Right atrium auricular region (tissue), 2 donors: ENCODE results near the gene ZC3H12A. TPM values are rescaled to one million over a fixed set of nuclear protein-coding genes. Genes with fewer than 3 reads are reported as not detected.

Experiments used
- DNase-seq: peaks from one replicate; pipeline ENCODE4 v3.0.0-alpha.2; 2019; ENCODE audit warnings: low spot score
- H3K27ac ChIP-seq, 2 donors: fragments of 200-600 bp; sonication (generic); 1 replicate in 1 of 2; 2 replicates in 1 of 2; pipeline ENCODE4 v1.5.1; 2016 to 2019
- H3K27me3 ChIP-seq, 2 donors: fragments of 200-600 bp; sonication (generic); one replicate each; pipeline versions ENCODE4 v1.5.1 to v1.6.0; 2017 to 2019
- H3K36me3 ChIP-seq: fragments of 200-600 bp; sonication (generic); one replicate; pipeline ENCODE4 v1.5.1; 2016
- H3K4me1 ChIP-seq, 2 donors: fragments of 200-600 bp; sonication (generic); one replicate each; pipeline versions ENCODE4 v1.5.1 to v1.6.0; 2017 to 2019
- H3K4me3 ChIP-seq, 2 donors: fragments of 200-600 bp; sonication (generic); 1 replicate in 1 of 2; 2 replicates in 1 of 2; pipeline ENCODE4 v1.5.1; 2017 to 2019; ENCODE audit warnings: mild to moderate bottlenecking in 1 of 2, moderate library complexity in 1 of 2
- H3K9me3 ChIP-seq, 2 donors: fragments of 200-600 bp; sonication (generic); one replicate each; pipeline ENCODE4 v1.5.1; 2019
- total RNA-seq, 2 donors: library from RNA; depleted of rRNA; stranded (reverse); fragments of >200 nt; gene quantifications; one replicate each; pipeline ENCODE4 v1.1.0, GENCODE V29; 2016
- TF ChIP-seq, protein P1 (sequence below), 2 donors: fragments of 200-600 bp; sonication (generic); IDR thresholded peaks; one replicate each; pipeline ENCODE4 v1.5.1; 2019; ENCODE audit warnings: antibody characterized with exemption in 2 of 2

Gene ZC3H12A
- total RNA-seq, 2 donors from 2014 or later: 9.4 to 13.5 TPM

DNA sequence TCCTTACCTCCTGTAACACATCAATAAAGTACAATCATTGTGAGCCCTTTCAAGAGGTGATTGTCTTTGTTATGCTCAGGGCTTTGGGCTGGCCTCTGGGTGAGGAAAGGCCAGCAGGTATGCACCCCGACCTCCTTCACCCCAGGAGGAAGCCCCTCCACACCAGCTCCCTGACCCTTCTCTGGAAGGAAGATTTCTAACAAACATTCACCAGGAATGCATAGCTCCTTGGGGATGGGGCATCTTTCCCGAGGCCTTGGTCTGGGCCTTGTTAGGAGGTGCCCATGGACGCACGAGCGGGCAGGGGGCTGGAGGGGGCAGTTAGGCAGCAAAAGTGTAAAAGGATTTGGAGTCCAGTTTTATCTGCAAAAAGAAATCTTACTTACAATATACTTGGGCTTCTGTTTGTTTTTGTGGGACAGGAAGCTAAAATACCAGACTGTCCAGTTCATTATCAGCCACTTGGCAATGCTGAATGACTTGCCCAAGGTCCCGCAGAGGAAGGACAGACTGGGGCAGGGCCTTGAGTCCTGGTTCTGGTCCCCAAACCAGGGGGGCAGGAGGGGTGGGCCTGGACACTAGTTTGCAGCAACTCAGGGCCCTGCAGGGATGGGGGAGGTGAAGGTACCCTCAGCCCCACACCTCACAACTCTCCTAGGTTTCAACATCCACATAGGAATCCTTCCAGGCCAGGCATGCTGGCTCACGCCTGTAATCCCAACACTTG is 10.1 kb downstream of the ZC3H12A start:
- Histone ChIP-seq H3K27ac (peak overlapping the region; percentile 73 to 83), H3K4me3 (no peak overlapping the region), H3K9me3 (no peaks in the 10 kb centered on the region), H3K27me3 (no peaks in the 10 kb centered on the region), H3K4me1 (peaks cover 0 to 48% of the 10 kb centered on the region in 2 donors), H3K36me3 (peaks cover 48% of the 10 kb centered on the region)
- TF ChIP-seq, protein P1, sequence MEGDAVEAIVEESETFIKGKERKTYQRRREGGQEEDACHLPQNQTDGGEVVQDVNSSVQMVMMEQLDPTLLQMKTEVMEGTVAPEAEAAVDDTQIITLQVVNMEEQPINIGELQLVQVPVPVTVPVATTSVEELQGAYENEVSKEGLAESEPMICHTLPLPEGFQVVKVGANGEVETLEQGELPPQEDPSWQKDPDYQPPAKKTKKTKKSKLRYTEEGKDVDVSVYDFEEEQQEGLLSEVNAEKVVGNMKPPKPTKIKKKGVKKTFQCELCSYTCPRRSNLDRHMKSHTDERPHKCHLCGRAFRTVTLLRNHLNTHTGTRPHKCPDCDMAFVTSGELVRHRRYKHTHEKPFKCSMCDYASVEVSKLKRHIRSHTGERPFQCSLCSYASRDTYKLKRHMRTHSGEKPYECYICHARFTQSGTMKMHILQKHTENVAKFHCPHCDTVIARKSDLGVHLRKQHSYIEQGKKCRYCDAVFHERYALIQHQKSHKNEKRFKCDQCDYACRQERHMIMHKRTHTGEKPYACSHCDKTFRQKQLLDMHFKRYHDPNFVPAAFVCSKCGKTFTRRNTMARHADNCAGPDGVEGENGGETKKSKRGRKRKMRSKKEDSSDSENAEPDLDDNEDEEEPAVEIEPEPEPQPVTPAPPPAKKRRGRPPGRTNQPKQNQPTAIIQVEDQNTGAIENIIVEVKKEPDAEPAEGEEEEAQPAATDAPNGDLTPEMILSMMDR (IDR thresholded peaks at IDR 0.05): no peak
- DNase-seq: no peak

DNA sequence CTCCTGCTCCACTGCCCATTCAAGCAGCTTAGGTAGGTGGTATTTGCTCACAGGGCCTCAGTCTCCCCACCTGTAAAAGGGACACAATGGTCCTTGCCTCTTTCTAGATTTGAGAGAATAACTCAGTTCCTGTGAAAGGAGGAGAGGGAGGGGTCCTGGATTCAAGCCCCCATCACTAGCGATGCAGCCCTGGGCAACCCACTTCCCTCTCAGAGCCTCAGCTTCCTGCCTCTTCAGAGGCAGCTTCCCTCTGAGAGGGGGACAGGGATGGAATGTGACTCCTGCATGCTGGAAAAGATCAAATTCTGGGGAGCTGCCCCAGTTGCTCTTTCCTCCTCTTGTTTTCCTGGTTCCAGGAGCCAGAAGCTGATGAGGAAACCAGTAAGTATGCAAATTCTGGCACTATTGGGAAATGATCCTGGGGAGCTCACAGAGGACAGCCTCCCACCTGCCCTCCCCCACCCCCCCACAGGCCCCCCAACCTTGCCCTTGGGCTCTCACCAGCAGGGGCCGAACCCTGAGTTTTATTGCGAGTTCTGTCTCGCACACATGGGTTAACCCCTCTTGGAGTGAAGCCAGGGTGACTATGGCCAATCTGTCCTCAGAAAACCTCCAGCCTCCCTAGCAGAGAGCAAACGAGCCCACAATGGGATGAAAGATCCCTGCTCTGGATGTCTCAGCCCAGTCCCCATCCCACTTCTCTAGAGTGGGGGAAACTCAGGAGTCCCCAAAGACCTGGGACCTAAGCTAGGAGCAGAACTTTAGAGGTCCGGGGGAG is 11.7 kb downstream of the ZC3H12A start:
- Histone ChIP-seq H3K36me3 (peaks cover 41% of the 10 kb centered on the region), H3K4me3 (no peak overlapping the region), H3K4me1 (peaks cover 0 to 37% of the 10 kb centered on the region in 2 donors), H3K27me3 (no peaks in the 10 kb centered on the region), H3K27ac (peak overlapping the region; percentile 73 to 83), H3K9me3 (no peaks in the 10 kb centered on the region)
- DNase-seq: peak; percentile 52
- TF ChIP-seq, protein P1 (IDR thresholded peaks at IDR 0.05): no peak

DNA sequence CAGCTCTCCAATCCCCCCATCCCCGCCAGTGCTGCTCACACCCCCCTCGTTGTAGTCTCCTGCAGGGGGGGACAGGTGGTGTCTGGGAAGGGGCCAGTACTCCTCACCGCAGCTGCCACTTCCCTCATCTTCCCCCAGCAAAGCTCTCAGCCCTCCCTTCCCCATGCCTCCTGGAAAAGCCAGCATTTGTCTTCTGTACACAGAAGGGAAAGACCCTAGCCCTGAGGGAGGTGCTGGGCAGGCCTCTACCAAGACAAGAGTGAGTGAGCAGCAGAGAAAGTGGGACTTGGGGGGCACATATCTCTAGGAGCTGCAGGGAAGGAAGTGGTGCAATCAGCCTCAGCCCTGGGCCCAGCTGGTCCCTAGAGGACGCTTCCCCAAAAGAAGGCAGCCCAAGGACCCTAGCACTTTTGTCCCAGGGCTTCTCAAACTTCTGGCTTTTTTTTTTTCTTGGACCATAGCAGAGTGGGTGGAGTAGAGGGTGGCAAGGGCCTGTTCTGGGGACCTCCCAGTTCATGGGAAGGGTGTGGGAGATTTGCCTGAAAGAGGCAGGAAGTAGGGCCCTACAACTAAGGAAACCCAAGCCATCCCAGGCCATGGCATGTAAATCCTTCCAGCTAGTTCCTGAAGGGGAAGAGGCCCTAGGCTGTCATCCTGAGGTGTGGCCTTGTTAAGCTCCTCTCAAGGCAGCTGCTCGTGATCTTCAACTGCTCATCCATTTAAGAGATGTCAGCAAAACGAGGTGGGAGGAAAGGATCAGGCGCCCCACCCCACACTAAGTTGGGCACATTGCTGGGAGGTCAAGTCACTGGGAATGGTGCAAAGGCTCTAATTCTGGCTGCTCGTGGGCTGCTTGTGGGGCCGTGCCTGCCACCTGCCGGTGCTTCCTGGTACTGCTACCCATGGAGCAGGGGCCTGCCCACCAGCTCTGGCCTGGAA is 12.6 kb downstream of the ZC3H12A start:
- TF ChIP-seq, protein P1 (IDR thresholded peaks at IDR 0.05): peak; percentile 98 to 99
- Histone ChIP-seq H3K9me3 (no peaks in the 10 kb centered on the region), H3K36me3 (peaks cover 36% of the 10 kb centered on the region), H3K4me3 (no peak overlapping the region), H3K27me3 (no peaks in the 10 kb centered on the region), H3K27ac (peak overlapping the region; percentile 73 to 83), H3K4me1 (peaks cover 0 to 37% of the 10 kb centered on the region in 2 donors)
- DNase-seq: peak; percentile 90

DNA sequence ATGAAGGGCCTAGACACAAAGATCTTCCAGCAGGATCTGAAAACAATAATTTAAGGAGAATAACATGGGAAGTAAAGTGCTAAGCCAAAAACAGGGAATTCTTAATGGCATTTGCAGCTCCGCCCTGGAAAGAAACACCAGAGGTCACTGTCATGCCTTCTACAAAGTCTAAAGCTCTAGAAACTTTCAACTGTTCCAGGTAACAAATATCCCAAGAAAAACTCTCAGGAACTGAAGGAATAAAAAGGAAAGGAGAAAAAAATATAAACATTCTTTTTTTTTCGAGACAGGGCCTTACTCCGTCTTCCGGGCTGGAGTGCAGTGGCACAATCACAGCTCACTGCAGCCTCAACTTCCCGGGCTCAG is 13.2 kb downstream of the ZC3H12A start:
- DNase-seq: no peak

More for the DNA sequence above, 13.2 kb downstream of the ZC3H12A start:
- H3K4me1 ChIP-seq: peaks cover 0 to 37% of the 10 kb centered on the region in 2 donors
- H3K4me3 ChIP-seq: no peak overlapping the region
- H3K27me3 ChIP-seq: no peaks in the 10 kb centered on the region
- peaks cover 29% of the 10 kb centered on the region for H3K36me3 ChIP-seq
- TF ChIP-seq, protein P1 (IDR thresholded peaks at IDR 0.05): peak in 1 of 2 donors; percentile 18
- H3K9me3 ChIP-seq: no peaks in the 10 kb centered on the region
- H3K27ac ChIP-seq: peak overlapping the region; percentile 73 to 83
